PC-9 (cell line): ENCODE data around the gene FOXP1.

Experiments used
- EZH2 ChIP-seq: fragments of 200-600 bp; sonication (generic); IDR thresholded peaks from 2 replicates; pipeline ENCODE4 v1.8.0; 2017; ENCODE audit warnings: antibody characterized with exemption, low read depth
- TF ChIP-seq, protein P1 (sequence below): fragments of 200-600 bp; sonication (generic); conservative IDR thresholded peaks from 2 replicates; pipeline ENCODE4 v1.6.1; 2017; ENCODE audit warnings: mixed run types, antibody characterized with exemption, mild to moderate bottlenecking, moderate library complexity

DNA sequence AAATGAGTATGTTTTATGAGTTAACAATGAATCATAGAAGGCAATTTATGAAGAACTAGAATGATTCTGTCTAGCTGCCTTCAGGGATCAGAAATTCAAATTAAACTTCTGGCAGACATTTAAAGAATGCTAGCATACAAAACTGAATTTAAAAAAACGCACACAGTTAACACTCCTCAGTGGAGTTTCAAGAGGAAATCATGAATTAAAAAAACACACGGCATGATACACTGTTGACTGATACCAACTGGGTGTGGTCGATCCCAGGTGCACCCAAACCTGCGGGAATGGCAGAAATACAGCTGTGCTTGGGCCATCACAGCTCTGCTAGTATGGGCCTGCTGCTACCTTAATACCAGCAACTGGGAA is 526.0 kb downstream of the FOXP1 start:
- TF ChIP-seq, protein P1, sequence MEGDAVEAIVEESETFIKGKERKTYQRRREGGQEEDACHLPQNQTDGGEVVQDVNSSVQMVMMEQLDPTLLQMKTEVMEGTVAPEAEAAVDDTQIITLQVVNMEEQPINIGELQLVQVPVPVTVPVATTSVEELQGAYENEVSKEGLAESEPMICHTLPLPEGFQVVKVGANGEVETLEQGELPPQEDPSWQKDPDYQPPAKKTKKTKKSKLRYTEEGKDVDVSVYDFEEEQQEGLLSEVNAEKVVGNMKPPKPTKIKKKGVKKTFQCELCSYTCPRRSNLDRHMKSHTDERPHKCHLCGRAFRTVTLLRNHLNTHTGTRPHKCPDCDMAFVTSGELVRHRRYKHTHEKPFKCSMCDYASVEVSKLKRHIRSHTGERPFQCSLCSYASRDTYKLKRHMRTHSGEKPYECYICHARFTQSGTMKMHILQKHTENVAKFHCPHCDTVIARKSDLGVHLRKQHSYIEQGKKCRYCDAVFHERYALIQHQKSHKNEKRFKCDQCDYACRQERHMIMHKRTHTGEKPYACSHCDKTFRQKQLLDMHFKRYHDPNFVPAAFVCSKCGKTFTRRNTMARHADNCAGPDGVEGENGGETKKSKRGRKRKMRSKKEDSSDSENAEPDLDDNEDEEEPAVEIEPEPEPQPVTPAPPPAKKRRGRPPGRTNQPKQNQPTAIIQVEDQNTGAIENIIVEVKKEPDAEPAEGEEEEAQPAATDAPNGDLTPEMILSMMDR: no peak
- TF ChIP-seq EZH2: no peak
